Jurkat, Clone E6-1 (cell line): ENCODE data around the gene ZNF672.

Experiments used
- DNase-seq: peaks from one replicate; pipeline ENCODE4 v3.0.0-alpha.2; 2011; ENCODE audit warnings: low read depth, low spot score
- H3K4me3 ChIP-seq: 2 replicates; pipeline ENCODE4 v1.5.1; 2011; ENCODE audit warnings: mild to moderate bottlenecking, low read length, control low read depth, moderate library complexity

ZNF672 gene

GRCh38 chr1:248811514-248812490, 26.2 kb upstream of the ZNF672 start:
- no peak overlapping the region for H3K4me3 ChIP-seq
- DNase-seq: no peak

DNA sequence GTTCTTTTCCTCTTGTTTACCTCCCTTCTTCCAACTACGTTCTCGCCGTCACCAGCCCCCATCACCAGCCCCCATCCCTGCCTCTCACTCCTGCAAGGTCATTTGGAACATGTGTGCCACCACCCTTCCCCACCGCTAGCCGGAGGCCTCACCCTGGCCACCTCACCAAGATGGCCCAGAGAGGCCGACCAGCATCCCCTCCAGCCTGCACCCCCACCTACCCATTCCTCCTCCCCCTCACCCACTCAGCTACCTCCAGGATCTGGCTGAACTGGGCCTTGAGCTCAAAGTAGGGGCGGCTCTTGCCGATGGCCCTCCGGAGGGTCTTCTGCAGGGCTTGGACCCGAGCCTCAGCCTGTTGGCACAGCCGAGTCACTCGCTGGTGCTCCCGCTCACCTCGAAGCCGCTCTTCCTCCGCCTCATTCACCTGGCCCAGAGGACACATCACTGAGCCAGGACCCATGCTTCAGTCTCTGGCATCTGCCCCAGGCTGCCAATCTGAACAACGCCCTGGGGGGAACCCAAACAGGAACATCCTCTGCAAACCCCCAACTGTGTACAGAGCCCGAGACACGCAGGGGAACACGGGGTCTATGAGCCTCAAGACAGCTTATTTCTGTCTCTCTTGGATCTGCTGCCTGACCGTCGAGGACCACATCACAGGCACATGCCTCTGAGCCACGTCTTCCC, 25.1 kb upstream of the ZNF672 start:
- H3K4me3 ChIP-seq: no peak overlapping the region
- no peak for DNase-seq

DNA sequence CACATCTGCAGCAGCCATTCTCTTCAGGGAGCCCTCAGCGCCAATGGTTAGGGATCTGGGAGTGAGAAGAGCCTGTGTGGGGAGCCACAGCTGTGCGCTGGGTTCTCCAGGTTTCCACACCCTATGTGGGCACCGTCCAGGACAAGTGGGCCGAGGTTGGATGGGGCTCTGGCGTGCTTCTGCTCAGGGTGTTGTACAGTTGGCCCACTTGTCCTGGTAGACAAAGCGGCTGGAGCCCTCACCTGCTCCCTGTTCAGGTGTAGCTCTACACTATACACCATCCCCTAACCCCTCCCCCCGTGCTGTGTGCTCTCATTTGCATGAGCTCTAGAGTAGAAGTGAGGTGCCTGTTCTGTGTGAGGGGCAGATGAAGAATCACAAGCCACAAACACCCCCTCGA, 24.5 kb upstream of the ZNF672 start:
- no peak for DNase-seq
- H3K4me3 ChIP-seq: no peak overlapping the region

DNA sequence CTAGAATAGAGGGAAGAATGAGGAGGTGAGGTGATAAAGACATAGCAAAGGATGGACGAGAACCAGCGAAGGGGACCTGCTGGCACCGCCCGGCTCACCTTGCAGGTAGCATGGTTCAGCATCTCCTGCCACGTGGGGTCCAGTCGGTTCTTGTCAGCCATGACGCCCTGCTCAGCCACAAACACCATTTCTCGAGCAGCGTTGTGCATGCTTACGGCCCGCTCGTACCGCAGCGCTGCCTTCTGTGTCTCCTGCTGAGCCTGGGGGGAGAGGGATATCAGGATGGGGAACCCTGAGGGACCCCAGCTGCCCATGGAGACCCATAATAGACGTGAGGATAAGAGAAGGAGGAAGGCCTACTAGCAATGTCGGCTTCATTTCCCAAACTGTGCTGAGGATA, 23.7 kb upstream of the ZNF672 start:
- H3K4me3 ChIP-seq: no peak overlapping the region
- no peak for DNase-seq

GRCh38 chr1:248815407-248816034, 22.5 kb upstream of the ZNF672 start:
- DNase-seq: no peak

GRCh38 chr1:248816042-248816851, 21.8 kb upstream of the ZNF672 start:
- no peak for DNase-seq
- no peak overlapping the region for H3K4me3 ChIP-seq

More at GRCh38 chr1:248815407-248816034, 22.5 kb upstream of the ZNF672 start:
- H3K4me3 ChIP-seq: no peak overlapping the region

DNA sequence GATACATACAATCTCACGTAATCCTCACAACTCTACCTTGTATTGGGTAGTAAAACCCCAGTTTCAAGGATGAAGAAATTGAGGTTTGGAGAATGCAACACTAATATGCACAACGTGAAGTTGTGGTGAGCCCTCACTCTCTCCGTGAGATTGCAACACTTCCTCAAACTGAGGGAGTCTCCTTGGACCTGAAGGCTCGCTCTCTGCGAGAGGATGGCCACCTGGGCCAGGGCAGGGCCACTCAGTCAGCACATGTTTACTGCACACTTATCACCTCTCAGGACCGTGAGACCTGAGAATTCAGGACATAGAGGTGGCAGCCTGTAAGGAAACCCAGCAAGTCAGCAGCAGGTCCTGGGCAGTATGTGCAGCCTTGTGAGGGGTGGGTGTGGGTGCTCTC, 21.0 kb upstream of the ZNF672 start:
- no peak for DNase-seq
- H3K4me3 ChIP-seq: no peak overlapping the region

DNA sequence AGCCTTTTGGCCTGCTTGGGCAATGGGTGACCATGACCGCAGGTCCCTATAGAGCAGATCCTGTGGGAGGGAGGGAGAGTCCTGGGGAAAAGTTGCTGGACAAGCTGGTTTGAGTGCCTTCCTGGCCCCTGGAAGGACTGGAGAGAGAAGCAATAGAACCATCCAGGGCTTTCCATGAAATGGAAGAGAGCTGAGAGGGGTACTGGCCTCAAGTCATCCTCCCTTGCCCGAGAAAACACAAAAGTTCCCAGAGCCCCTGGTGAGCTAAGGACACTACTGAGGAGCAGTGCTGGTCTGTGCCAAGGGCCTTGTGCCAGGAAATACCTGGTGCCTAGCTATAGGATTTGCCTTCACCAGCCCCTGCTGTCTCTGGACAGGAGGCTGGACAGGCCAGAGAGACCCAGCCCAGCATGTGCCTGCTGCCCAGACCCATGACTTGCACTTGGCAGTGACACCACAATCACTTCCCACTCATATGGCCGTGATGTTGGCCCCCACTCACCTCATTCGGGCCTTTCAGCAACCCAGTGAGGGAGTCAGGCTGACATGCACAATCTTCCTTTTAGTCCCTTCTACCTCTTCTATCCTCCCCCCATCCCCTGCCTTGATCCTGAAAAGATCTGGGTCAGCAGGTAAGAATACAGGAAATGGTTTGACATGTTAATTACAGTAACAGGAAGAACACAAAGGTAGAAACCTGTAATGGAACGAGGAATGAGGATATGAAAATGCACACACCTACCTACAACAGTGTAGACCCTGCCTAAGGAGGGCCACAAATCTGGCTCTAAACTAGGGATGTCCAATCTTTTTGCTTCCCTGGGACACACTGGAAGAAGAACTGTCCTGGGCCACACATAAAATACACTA, 19.3 kb upstream of the ZNF672 start:
- H3K4me3 ChIP-seq: no peak overlapping the region
- no peak for DNase-seq

DNA sequence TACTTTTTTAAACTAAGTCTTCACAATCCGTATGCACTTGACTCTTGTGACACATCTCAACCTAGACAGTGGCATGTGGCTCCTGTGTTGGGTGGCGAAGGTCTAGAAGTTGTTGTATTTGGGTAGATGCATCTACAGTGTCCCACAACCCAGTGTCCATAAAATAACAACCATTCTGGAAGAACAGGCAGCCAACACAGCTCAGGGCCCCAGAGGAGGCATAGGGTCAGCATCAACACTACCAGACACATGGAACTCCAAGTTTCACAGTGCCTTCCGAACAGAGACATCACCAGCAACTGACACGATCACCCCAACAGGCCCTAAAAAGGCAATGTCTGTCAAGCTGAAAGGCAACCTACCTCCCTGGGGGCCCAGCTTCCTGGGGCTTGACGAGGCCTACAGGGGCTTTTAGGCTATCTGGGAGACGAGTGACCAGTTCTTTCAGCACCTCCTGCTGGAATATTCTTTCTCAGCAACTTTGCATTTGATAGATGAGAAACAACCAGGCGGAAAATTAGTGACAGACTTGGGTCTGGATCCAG, 17.9 kb upstream of the ZNF672 start:
- no peak overlapping the region for H3K4me3 ChIP-seq
- no peak for DNase-seq

- no peak overlapping the region for H3K4me3 ChIP-seq
- no peak for DNase-seq
Measured at GRCh38 chr1:248821101-248821500, 16.9 kb upstream of the ZNF672 start.

DNA sequence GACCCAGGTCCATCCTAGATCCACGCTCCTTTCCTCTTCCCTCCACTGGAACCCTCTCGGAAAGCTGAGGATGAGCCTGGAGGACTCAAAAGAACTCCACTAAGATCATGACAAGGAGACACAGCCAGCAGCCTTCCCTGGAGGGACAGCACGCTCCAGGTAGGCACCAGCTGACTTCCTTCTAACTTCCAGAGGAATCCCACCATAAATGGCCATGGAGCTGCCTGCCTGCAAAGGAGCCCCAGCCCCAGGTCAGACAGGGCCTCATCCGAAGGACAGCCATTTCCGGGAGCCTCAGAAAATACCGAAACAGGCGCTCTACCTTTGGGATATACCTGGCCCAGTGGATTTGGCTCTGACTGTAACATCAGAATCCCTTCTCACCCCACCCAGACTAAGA, 16.4 kb upstream of the ZNF672 start:
- DNase-seq: no peak
- H3K4me3 ChIP-seq: no peak overlapping the region

DNA sequence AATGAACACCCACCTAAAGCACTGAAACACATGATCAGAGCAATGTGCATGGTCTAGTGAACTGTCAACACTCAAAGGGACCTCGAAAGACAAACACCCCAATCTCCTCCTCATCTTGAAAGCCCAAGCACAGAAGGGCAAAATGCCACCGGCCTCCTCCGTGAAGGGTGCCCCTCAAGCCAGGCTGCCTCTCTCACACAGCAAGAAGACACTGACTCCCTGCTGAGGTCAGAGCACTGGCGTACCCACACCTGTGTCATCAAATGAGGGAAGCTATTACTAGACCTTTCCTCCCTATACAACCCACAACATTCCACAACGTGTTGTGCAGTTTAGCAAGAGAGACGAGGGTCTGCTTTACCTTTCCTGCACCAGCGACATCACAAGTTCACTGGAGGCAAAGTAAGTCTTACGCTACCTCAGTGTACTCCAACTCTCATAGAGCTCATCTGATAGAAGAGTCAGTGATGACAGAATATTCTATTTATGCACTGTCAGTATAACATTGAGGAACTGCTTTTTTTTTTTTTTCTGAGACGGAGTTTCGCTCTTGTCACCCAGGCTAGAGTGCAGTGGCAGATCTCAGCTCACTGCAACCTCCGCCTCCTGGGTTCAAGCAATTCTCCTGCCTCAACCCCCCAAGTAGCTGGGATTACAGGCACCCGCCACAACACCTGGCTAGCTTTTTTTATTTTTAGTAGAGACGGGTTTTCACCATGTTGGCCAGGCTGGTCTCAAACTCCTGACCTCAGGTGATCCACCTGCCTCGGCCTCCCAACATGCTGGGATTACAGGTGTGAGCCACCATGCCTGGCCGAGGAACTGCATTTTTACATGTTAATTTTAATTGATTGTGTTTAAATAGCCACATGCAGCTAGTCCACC, 15.6 kb upstream of the ZNF672 start:
- H3K4me3 ChIP-seq: no peak overlapping the region
- DNase-seq: no peak

GRCh38 chr1:248823517-248824001, 14.5 kb upstream of the ZNF672 start:
- DNase-seq: no peak
- H3K4me3 ChIP-seq: no peak overlapping the region

GRCh38 chr1:248824301-248824700, 13.7 kb upstream of the ZNF672 start:
- no peak for DNase-seq
- no peak overlapping the region for H3K4me3 ChIP-seq

- no peak for DNase-seq
- peak overlapping the region; percentile 87 for H3K4me3 ChIP-seq
Measured at GRCh38 chr1:248824701-248825100, 13.3 kb upstream of the ZNF672 start.

- DNase-seq: no peak
- H3K4me3 ChIP-seq: peak overlapping the region; percentile 87
Measured at GRCh38 chr1:248825136-248825535, 12.9 kb upstream of the ZNF672 start.

GRCh38 chr1:248825573-248825908, 12.5 kb upstream of the ZNF672 start:
- no peak for DNase-seq
- peak overlapping the region; percentile 87 for H3K4me3 ChIP-seq
